ENCODE results near the gene LCN6.

Gene LCN6

DNA sequence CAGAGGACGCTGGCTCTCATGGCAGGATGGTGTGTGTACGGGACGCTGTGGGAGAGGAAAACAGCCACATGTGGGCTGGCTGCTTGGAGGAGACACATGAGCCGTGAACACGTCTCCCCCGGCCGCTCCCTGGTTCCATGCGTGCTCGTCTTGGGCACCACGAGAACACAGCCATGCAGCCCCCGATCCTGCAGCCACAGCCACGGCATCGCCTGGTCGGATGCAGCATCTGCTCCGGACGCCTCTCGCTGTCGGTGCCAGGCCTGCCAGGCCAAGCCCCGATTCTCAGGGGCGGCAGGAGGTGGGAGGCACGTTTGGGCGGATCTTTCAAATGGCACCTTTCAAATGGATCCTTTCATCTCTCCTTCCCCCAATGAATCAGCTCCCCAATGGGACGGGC, 8.8 kb downstream of the LCN6 start:
- H3K9me2 ChIP-seq (replicated peaks; ENCODE audit: low read depth, low read length), result no peaks in the 10 kb centered on the region
- TF ChIP-seq, protein P1, sequence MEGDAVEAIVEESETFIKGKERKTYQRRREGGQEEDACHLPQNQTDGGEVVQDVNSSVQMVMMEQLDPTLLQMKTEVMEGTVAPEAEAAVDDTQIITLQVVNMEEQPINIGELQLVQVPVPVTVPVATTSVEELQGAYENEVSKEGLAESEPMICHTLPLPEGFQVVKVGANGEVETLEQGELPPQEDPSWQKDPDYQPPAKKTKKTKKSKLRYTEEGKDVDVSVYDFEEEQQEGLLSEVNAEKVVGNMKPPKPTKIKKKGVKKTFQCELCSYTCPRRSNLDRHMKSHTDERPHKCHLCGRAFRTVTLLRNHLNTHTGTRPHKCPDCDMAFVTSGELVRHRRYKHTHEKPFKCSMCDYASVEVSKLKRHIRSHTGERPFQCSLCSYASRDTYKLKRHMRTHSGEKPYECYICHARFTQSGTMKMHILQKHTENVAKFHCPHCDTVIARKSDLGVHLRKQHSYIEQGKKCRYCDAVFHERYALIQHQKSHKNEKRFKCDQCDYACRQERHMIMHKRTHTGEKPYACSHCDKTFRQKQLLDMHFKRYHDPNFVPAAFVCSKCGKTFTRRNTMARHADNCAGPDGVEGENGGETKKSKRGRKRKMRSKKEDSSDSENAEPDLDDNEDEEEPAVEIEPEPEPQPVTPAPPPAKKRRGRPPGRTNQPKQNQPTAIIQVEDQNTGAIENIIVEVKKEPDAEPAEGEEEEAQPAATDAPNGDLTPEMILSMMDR (conservative IDR thresholded peaks at IDR 0.05; ENCODE audit: low read length), result no peak
- TF ChIP-seq EZH2phosphoT487 (IDR thresholded peaks at IDR 0.05; ENCODE audit: borderline replicate concordance), result no peak
- no peaks in the 10 kb centered on the region for H3F3A ChIP-seq (ENCODE audit: low read depth)
- no peaks in the 10 kb centered on the region for H3K9me3 ChIP-seq (ENCODE audit: insufficient read depth, low read depth, low read length)
- no peak overlapping the region for H3K4me3 ChIP-seq (ENCODE audit: low read length, poor library complexity, severe bottlenecking)
- H3K4me1 ChIP-seq (ENCODE audit: insufficient read depth, low read length, poor library complexity, severe bottlenecking), result no peaks in the 10 kb centered on the region
- no peaks in the 10 kb centered on the region for H4K20me1 ChIP-seq (ENCODE audit: insufficient read depth, low read length, poor library complexity, severe bottlenecking)
- no peak overlapping the region for H3K9ac ChIP-seq (ENCODE audit: low read depth, low read length, poor library complexity, severe bottlenecking)
- no peak overlapping the region for H2AFZ ChIP-seq (ENCODE audit: low read length)
- no peak overlapping the region for H3K4me2 ChIP-seq (ENCODE audit: low read depth, low read length, poor library complexity, severe bottlenecking)
- no peaks in the 10 kb centered on the region for H3K27me3 ChIP-seq (ENCODE audit: insufficient read depth, low read length, poor library complexity, severe bottlenecking)
- no peaks in the 10 kb centered on the region for H3K36me3 ChIP-seq (ENCODE audit: insufficient read depth, low read length)
- no peaks in the 10 kb centered on the region for H3K79me2 ChIP-seq (ENCODE audit: insufficient read depth, low read length)

DNA sequence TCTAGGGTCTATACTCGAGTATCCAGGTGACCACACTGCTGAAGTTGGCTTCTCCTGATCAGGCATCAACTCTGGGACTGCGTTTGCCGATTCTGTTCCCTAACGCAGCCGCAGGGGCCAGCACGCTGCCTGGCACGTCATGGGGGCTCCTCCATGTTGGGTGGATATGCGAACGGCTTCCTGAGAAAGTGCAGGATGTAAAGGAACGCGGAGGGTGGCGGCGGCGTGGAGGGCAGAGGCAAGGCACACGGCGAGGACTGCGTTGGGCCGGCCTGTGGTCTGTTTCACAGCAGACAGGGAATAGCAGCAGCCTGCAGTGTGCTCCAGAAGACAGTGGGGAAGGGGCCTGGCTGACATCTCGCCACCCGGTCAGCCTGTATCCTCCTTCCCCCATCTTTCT, 9.4 kb downstream of the LCN6 start:
- Histone ChIP-seq H2AFZ (ENCODE audit: low read length) (no peak overlapping the region), H3K9ac (ENCODE audit: low read depth, low read length, poor library complexity, severe bottlenecking) (no peak overlapping the region), H3K9me2 (replicated peaks; ENCODE audit: low read depth, low read length) (no peaks in the 10 kb centered on the region), H3K4me3 (ENCODE audit: low read length, poor library complexity, severe bottlenecking) (no peak overlapping the region), H3K4me1 (ENCODE audit: insufficient read depth, low read length, poor library complexity, severe bottlenecking) (no peaks in the 10 kb centered on the region), H3K79me2 (ENCODE audit: insufficient read depth, low read length) (no peaks in the 10 kb centered on the region), H3K9me3 (ENCODE audit: insufficient read depth, low read depth, low read length) (no peaks in the 10 kb centered on the region), H3F3A (ENCODE audit: low read depth) (no peaks in the 10 kb centered on the region), H3K4me2 (ENCODE audit: low read depth, low read length, poor library complexity, severe bottlenecking) (no peak overlapping the region), H4K20me1 (ENCODE audit: insufficient read depth, low read length, poor library complexity, severe bottlenecking) (no peaks in the 10 kb centered on the region), H3K36me3 (ENCODE audit: insufficient read depth, low read length) (no peaks in the 10 kb centered on the region), H3K27me3 (ENCODE audit: insufficient read depth, low read length, poor library complexity, severe bottlenecking) (no peaks in the 10 kb centered on the region)
- TF ChIP-seq, protein P1 (conservative IDR thresholded peaks at IDR 0.05; ENCODE audit: low read length), result no peak
- no peak for TF ChIP-seq EZH2phosphoT487 (IDR thresholded peaks at IDR 0.05; ENCODE audit: borderline replicate concordance)

DNA sequence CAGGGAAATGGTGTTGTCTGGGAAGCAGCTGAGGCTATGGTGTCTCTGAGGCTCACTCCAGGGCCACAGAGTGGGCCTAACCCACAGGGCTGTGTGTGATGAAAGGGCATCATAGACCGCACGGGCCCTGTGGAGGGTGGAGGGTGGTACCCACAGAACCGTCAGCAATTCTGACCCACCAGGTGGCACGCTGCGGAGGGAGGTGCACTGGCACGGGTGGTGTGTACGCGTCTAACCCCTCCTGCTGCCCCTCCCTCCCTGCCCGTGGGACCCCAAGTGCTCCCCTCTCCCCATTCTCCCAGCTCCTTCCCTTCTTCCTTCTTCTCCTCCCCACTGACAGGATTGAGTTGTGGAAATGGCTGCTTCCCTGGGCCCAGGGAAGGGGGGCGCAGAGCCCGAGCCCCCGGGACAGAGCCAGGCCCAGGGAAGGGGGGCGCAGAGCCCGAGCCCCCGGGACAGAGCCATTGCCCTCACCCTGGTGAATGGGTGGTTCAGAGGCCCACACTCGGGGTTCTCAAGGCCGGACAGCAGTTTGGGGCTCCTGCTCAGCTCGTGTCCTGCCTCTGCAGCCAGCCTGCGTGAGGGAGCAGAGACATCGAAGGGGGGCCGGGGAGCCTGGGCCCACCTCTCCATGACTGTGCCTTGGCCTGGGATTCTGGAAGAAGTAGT, 12.4 kb downstream of the LCN6 start:
- no peaks in the 10 kb centered on the region for H3F3A ChIP-seq (ENCODE audit: low read depth)
- TF ChIP-seq EZH2phosphoT487 (IDR thresholded peaks at IDR 0.05; ENCODE audit: borderline replicate concordance), result no peak
- TF ChIP-seq, protein P1 (conservative IDR thresholded peaks at IDR 0.05; ENCODE audit: low read length), result no peak
- H3K36me3 ChIP-seq (ENCODE audit: insufficient read depth, low read length), result no peaks in the 10 kb centered on the region
- no peaks in the 10 kb centered on the region for H3K79me2 ChIP-seq (ENCODE audit: insufficient read depth, low read length)
- no peak overlapping the region for H3K4me3 ChIP-seq (ENCODE audit: low read length, poor library complexity, severe bottlenecking)
- no peak overlapping the region for H3K9ac ChIP-seq (ENCODE audit: low read depth, low read length, poor library complexity, severe bottlenecking)
- no peaks in the 10 kb centered on the region for H4K20me1 ChIP-seq (ENCODE audit: insufficient read depth, low read length, poor library complexity, severe bottlenecking)
- no peaks in the 10 kb centered on the region for H3K27me3 ChIP-seq (ENCODE audit: insufficient read depth, low read length, poor library complexity, severe bottlenecking)
- no peaks in the 10 kb centered on the region for H3K9me2 ChIP-seq (replicated peaks; ENCODE audit: low read depth, low read length)
- H3K4me1 ChIP-seq (ENCODE audit: insufficient read depth, low read length, poor library complexity, severe bottlenecking), result no peaks in the 10 kb centered on the region
- H2AFZ ChIP-seq (ENCODE audit: low read length), result no peak overlapping the region
- no peaks in the 10 kb centered on the region for H3K9me3 ChIP-seq (ENCODE audit: insufficient read depth, low read depth, low read length)
- no peak overlapping the region for H3K4me2 ChIP-seq (ENCODE audit: low read depth, low read length, poor library complexity, severe bottlenecking)

Measured in Loucy (cell line).